ENCODE data around the gene KCNB1.
A peak's percentile ranks its signal among the peaks of the same experiment; 100 is the strongest.

The KCNB1 gene

GRCh38 chr20:49482621-49483017, at the start of gene KCNB1:
KCNB1 (minus strand) TSS chr20:49482668; CDS start chr20:49482480, 188 bp downstream.
- DNase-seq = no peak

GRCh38 chr20:49529470-49529869, 47.0 kb upstream of the KCNB1 start:
- no peak for DNase-seq

GRCh38 chr20:49526568-49526967, 44.1 kb upstream of the KCNB1 start:
- no peak for DNase-seq

- DNase-seq = no peak
Observed at GRCh38 chr20:49526056-49526455, 43.6 kb upstream of the KCNB1 start.

GRCh38 chr20:49523767-49524360, 41.4 kb upstream of the KCNB1 start:
- DNase-seq = no peak

GRCh38 chr20:49521356-49521755, 38.9 kb upstream of the KCNB1 start:
- DNase-seq = no peak

GRCh38 chr20:49519777-49520359, 37.4 kb upstream of the KCNB1 start:
- no peak for DNase-seq

GRCh38 chr20:49519212-49519712, 36.8 kb upstream of the KCNB1 start:
- no peak for DNase-seq

- peak; percentile 13 for DNase-seq
Observed at GRCh38 chr20:49518576-49518975, 36.1 kb upstream of the KCNB1 start.

- DNase-seq = no peak
Observed at GRCh38 chr20:49517805-49518100, 35.3 kb upstream of the KCNB1 start.

- no peak for DNase-seq
Observed at GRCh38 chr20:49516916-49517804, 34.7 kb upstream of the KCNB1 start.

GRCh38 chr20:49515586-49515985, 33.1 kb upstream of the KCNB1 start:
- DNase-seq = no peak

- DNase-seq = no peak
Observed at GRCh38 chr20:49513517-49513916, 31.0 kb upstream of the KCNB1 start.

GRCh38 chr20:49513009-49513408, 30.5 kb upstream of the KCNB1 start:
- DNase-seq = no peak

- no peak for DNase-seq
Observed at GRCh38 chr20:49511788-49512525, 29.5 kb upstream of the KCNB1 start.

- no peak for DNase-seq
Observed at GRCh38 chr20:49510562-49511122, 28.2 kb upstream of the KCNB1 start.

- DNase-seq = peak; percentile 19
Observed at GRCh38 chr20:49508435-49509199, 26.1 kb upstream of the KCNB1 start.

- DNase-seq = no peak
Observed at GRCh38 chr20:49507741-49508434, 25.4 kb upstream of the KCNB1 start.

- no peak for DNase-seq
Observed at GRCh38 chr20:49505518-49505917, 23.1 kb upstream of the KCNB1 start.

- DNase-seq = no peak
Observed at GRCh38 chr20:49503176-49503575, 20.7 kb upstream of the KCNB1 start.

GRCh38 chr20:49501917-49502316, 19.4 kb upstream of the KCNB1 start:
- no peak for DNase-seq

GRCh38 chr20:49497398-49497669, 14.9 kb upstream of the KCNB1 start:
- DNase-seq = no peak
